ENCODE results near the gene ZNF474.

Gene ZNF474

DNA sequence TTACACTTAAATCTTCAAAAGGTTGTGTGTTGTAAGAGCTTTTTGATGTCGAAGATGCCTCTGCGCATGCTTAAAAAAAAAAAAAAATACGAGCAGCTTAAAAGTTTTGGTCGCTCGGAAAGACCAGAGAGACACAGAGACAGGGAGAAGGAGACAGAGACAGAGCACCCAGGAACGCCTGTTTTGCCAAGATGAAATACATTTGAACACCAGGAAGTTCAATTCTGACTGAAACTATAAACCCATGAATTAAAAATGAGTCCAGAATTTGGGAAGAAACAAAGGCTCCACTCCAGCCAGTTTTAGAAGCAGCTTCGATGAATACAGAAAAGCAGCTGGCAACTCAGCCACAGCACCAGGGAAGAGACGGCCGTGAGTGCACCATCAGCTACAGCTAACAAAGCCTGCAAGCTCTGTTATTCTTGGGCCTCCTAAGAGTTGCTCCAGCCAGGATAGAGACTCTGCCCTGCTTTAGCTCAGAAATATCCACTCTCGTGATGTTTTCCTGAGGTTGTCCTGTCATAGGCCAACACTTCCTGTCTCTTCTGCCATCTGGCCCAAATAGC lies 2.5 kb upstream of the ZNF474 start:
- no peak for TF ChIP-seq Cebpa-rat (IDR thresholded peaks at IDR 0.05)
- H3K4me1 ChIP-seq: no peaks in the 10 kb centered on the region
- no peak overlapping the region for H3K4me2 ChIP-seq
- no peaks in the 10 kb centered on the region for H4K20me1 ChIP-seq
- no peaks in the 10 kb centered on the region for H3K9me3 ChIP-seq (replicated peaks in 1 of 11)
- no peaks in the 10 kb centered on the region for H3K27me3 ChIP-seq
- no peak overlapping the region for H3K27ac ChIP-seq
- H3K36me3 ChIP-seq: no peaks in the 10 kb centered on the region
- no peak overlapping the region for H3K9ac ChIP-seq
- H3K4me3 ChIP-seq: no peak overlapping the region

DNA sequence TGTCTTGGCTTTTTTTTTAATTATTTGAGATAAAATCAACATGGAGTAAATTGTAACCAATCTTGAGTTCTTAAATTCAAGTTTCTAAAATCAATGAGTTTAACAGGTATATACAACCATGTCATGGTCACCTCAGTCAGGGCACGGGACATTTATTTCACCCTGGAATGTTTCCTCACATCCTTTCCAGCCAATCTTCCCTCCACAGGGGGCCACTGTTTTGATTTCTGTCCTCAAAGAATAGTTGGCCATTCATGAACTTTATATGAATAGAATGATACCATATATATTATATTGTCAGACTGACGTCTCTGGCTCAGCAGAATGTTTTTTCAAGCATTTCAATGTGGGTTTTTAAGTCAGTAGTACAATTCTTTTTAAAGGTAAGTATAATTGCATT lies 806 bp downstream of the ZNF474 start:
- no peak for TF ChIP-seq Cebpa-rat (IDR thresholded peaks at IDR 0.05)
- no peak overlapping the region for H3K27ac ChIP-seq
- no peaks in the 10 kb centered on the region for H4K20me1 ChIP-seq
- H3K36me3 ChIP-seq: no peaks in the 10 kb centered on the region
- H3K4me3 ChIP-seq: no peak overlapping the region
- H3K4me1 ChIP-seq: no peaks in the 10 kb centered on the region
- H3K9ac ChIP-seq: no peak overlapping the region
- H3K9me3 ChIP-seq (replicated peaks in 1 of 11): no peaks in the 10 kb centered on the region
- no peaks in the 10 kb centered on the region for H3K27me3 ChIP-seq
- H3K4me2 ChIP-seq: no peak overlapping the region

DNA sequence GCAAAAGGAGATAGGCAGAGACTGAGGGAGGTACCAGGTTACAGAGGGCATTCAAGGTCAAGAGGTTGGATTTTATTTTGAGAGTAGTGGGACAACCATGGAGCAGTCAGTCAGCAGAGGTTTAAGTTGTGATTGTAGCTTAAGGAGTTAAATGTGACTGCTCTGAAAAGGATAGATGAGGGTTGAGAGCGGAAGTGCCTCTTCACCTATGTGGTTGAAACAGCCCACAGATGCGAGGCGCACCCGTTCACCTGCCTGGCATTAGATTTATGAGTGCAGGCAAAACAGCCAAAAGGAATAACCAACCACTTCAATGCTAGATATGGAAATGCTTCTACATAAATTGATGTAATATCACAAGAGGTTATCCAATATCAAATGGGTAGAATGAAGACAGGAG lies 8.4 kb downstream of the ZNF474 start:
- no peak overlapping the region for H3K27ac ChIP-seq
- H3K4me1 ChIP-seq: no peaks in the 10 kb centered on the region
- H4K20me1 ChIP-seq: no peaks in the 10 kb centered on the region
- no peaks in the 10 kb centered on the region for H3K36me3 ChIP-seq
- H3K4me3 ChIP-seq: no peak overlapping the region
- H3K9ac ChIP-seq: no peak overlapping the region
- H3K9me3 ChIP-seq (replicated peaks in 1 of 11): no peaks in the 10 kb centered on the region
- no peaks in the 10 kb centered on the region for H3K27me3 ChIP-seq
- no peak overlapping the region for H3K4me2 ChIP-seq
- no peak for TF ChIP-seq Cebpa-rat (IDR thresholded peaks at IDR 0.05)

DNA sequence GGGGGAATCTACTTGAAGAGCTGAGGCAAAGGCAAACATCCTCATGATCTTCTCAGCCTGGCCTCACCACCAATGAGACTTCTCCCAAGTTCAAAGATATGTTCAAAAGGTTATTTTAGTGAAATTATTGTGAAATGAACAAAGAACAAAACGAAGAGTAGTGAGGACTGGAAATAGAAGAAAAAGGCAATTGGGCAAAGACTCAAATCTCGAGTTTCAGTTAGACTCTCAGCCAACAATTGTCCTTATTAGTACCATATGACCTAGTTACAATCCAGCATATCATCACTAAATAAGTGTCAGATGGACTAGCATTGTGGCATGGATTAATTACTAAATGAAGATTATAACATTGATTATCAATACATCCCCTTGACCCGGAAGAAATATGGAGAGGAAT lies 9.0 kb downstream of the ZNF474 start:
- Histone ChIP-seq H3K36me3 (no peaks in the 10 kb centered on the region), H4K20me1 (no peaks in the 10 kb centered on the region), H3K4me1 (no peaks in the 10 kb centered on the region), H3K27me3 (no peaks in the 10 kb centered on the region), H3K27ac (no peak overlapping the region), H3K9me3 (replicated peaks in 1 of 11) (no peaks in the 10 kb centered on the region), H3K4me3 (no peak overlapping the region), H3K4me2 (no peak overlapping the region), H3K9ac (no peak overlapping the region)
- TF ChIP-seq Cebpa-rat (IDR thresholded peaks at IDR 0.05): no peak

DNA sequence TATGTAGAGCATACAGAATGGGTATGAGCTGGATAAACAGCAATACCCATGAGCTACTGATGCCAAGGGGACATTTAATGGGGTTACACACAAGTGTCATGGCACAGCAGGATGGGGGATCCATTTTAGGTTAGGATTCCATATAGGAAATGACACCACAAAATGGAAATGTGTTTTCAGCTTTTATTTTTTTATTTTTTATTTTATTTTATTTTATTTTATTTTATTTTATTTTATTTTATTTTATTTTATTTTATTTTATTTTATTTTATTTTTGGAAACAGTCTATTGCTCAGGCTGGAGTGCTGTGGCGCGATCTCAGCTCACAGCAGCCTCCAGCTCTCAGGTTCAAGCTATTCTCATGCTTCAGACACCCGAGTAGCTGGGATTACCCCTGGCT lies 11.6 kb downstream of the ZNF474 start:
- Histone ChIP-seq H3K4me3 (no peak overlapping the region), H3K4me1 (no peaks in the 10 kb centered on the region), H3K27ac (no peak overlapping the region), H3K36me3 (no peaks in the 10 kb centered on the region), H3K27me3 (no peaks in the 10 kb centered on the region), H3K9ac (no peak overlapping the region), H4K20me1 (no peaks in the 10 kb centered on the region), H3K4me2 (no peak overlapping the region), H3K9me3 (replicated peaks in 1 of 11) (no peaks in the 10 kb centered on the region)
- TF ChIP-seq Cebpa-rat (IDR thresholded peaks at IDR 0.05): no peak

DNA sequence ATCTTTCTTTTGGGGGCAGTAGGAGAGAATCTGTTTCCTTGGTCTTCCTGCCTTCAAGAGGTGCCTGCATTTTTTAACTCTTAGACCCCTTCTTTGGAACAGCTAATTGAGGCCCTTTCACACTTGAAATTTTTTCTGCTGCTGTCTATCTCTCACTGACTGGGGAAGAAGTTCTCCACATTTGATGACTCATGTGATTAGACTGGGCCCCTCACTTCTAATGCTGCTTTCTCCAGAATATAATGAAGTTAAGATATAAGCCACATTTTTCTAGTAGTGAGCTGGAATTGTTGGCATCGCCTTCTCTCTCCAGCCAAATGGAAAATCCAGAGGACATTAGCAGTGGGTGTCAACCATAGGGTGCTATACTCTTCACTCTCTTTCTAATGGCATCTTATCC lies 12.4 kb downstream of the ZNF474 start:
- H3K4me2 ChIP-seq: no peak overlapping the region
- H3K36me3 ChIP-seq: no peaks in the 10 kb centered on the region
- H3K4me3 ChIP-seq: no peak overlapping the region
- H4K20me1 ChIP-seq: no peaks in the 10 kb centered on the region
- no peaks in the 10 kb centered on the region for H3K27me3 ChIP-seq
- no peak overlapping the region for H3K9ac ChIP-seq
- no peak overlapping the region for H3K27ac ChIP-seq
- H3K4me1 ChIP-seq: no peaks in the 10 kb centered on the region
- H3K9me3 ChIP-seq (replicated peaks in 1 of 11): no peaks in the 10 kb centered on the region
- no peak for TF ChIP-seq Cebpa-rat (IDR thresholded peaks at IDR 0.05)

DNA sequence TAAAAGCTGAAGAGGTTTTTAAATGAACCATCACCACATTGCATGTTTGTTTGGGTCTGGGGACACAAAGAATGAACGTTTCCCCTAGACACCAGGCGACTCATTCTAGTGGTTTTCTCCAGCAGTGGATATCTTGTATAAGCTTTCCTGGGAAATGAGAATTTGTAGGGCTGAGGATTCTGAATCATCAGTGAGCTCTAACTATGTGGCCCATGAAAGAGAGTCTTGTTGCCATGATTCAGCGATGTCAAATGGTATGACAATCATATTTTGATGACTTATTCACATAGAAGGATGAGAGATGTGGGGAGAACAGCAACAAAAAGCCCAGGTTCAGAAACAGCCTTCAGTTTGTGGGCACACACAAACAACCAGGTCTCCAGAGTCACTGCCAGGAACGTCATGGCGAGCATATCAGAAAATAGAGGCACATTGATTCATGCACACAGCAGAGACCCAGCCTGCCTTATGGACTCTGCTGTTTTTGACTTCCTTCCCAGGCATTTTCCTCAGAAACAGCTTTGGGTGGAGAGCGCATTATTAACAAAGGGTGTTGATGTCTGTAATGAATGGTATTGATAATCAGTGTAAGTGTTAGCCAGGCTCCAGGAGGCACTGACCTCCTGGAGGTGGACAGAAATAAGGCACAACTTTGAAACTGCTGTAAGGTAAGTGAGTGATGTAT lies 13.3 kb downstream of the ZNF474 start:
- Histone ChIP-seq H3K9ac (no peak overlapping the region), H3K4me1 (no peaks in the 10 kb centered on the region), H3K27me3 (no peaks in the 10 kb centered on the region), H3K4me2 (no peak overlapping the region), H3K36me3 (no peaks in the 10 kb centered on the region), H3K27ac (no peak overlapping the region), H4K20me1 (no peaks in the 10 kb centered on the region), H3K9me3 (replicated peaks in 1 of 11) (no peaks in the 10 kb centered on the region), H3K4me3 (no peak overlapping the region)
- no peak for TF ChIP-seq Cebpa-rat (IDR thresholded peaks at IDR 0.05)

DNA sequence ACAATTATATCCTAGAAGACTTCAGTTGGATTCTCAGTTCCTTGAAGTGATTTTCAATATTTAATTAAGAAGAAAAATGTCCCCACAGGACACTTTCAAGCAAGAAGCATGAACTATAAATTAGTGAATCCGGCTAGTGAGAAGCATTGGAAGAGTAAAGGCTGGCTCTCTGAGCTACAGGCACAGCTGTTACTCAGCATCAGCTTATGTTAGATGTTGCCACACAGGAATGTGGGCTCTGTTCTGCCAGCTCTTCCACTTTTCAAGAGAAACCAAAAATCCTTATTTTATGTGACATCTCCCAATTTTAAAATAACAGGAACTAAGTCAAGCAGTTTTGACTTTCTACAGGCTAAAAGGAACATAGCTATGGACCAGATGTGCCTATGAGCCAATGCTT lies 14.9 kb downstream of the ZNF474 start:
- Histone ChIP-seq H3K27ac (no peak overlapping the region), H3K4me1 (no peaks in the 10 kb centered on the region), H3K9me3 (replicated peaks in 1 of 11) (no peaks in the 10 kb centered on the region), H3K36me3 (no peaks in the 10 kb centered on the region), H4K20me1 (no peaks in the 10 kb centered on the region), H3K4me2 (no peak overlapping the region), H3K9ac (no peak overlapping the region), H3K4me3 (no peak overlapping the region), H3K27me3 (no peaks in the 10 kb centered on the region)
- TF ChIP-seq Cebpa-rat (IDR thresholded peaks at IDR 0.05): no peak

DNA sequence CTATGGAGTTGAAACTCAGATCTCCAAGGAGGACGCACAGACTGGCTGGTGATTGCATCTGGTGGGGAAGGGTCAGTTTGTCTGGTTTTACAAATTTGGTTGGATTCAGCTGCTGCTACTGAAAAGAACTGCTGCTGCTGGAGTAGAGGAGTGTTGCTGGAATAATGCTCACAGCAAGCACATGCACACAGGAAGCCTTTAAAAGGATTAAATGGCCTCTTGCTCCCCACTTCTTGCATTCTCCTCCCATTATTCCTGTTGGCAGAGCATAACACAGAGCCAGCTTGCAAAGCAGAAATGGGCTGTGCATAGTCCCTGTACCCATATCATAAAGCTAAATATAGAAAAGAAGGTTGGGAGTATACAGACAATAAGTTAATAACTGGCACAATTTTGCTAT lies 16.6 kb downstream of the ZNF474 start:
- Histone ChIP-seq H3K9ac (no peak overlapping the region), H4K20me1 (no peaks in the 10 kb centered on the region), H3K4me2 (no peak overlapping the region), H3K4me1 (no peaks in the 10 kb centered on the region), H3K36me3 (no peaks in the 10 kb centered on the region), H3K4me3 (no peak overlapping the region), H3K27ac (no peak overlapping the region), H3K27me3 (no peaks in the 10 kb centered on the region), H3K9me3 (replicated peaks in 1 of 11) (no peaks in the 10 kb centered on the region)
- no peak for TF ChIP-seq Cebpa-rat (IDR thresholded peaks at IDR 0.05)

DNA sequence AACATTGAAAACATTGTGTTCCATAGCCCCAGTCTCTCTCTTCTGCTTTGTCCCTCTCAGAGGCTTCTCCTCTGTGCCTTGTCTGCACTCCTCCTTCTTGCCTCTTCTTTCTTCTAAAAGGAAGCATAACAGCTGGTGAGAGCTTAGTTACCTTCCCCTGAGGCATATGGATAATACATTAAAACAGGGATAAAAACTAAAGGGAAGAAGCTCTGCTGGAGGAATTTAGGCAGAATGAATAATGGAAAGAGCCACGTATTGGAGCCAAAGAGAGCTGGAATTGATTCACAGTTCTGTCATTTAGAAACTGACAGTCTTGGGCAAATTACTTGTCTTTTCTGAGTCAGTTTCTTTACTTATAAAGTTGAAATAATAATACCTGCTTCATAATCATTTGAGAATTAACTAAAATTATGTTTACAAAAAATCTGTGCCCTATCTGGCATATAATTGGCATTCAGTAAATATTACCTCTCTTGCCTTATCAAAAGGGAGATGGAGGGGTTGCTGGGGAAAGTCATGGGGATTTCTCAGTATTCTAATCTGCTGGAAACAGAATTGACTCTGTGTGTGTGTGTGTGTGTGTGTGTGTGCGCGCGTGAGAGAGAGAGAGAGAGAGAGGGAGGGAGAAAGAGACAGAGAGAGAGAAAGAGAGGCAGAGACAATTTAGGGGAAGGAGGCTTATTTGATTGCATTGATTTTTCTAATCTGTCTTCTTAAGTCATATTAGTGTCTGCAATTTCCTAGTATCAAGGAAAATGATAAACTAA lies 20.2 kb downstream of the ZNF474 start:
- H3K36me3 ChIP-seq: no peaks in the 10 kb centered on the region
- H3K9ac ChIP-seq: no peak overlapping the region
- H3K27me3 ChIP-seq: no peaks in the 10 kb centered on the region
- H3K4me3 ChIP-seq: no peak overlapping the region
- no peak for TF ChIP-seq Cebpa-rat (IDR thresholded peaks at IDR 0.05)
- H3K4me1 ChIP-seq: peaks cover 0 to 5% (median 0%) of the 10 kb centered on the region in 10 experiments; a peak in 2 of 20 replicates
- no peaks in the 10 kb centered on the region for H4K20me1 ChIP-seq
- H3K9me3 ChIP-seq (replicated peaks in 1 of 11): no peaks in the 10 kb centered on the region
- H3K4me2 ChIP-seq: no peak overlapping the region
- no peak overlapping the region for H3K27ac ChIP-seq

All from BLaER1 treated with 17β-estradiol and CSF1 and Interleukin-3, amounts not matched to agents 10 nM and 100 nM (cell line).